ENCODE data around the gene BTRC. TPM values are rescaled to one million over a fixed set of nuclear protein-coding genes. Genes with fewer than 3 reads are reported as not detected.
"Not testable (repeated sequence)": the region's sequence is repeated elsewhere in the genome, so short reads cannot be mapped to it uniquely, and the experiment has no call there.

BTRC gene
- total RNA-seq, 3 donors from 2014 or later (not counting 1 experiment from before 2014, with no cell fraction given), result 13.5 to 22.8 (median 15.2) TPM

- H3K27ac ChIP-seq (ENCODE audit: low read length), result no peak overlapping the region
- no peak overlapping the region for H3K4me3 ChIP-seq (ENCODE audit: low read length)
- Mint-ChIP-seq H3K4me1 (peaks cover 23 to 27% of the 10 kb centered on the region in 2 donors), H3K9me3 (peaks cover 3 to 8% of the 10 kb centered on the region in 2 donors), H3K27ac (no peak overlapping the region), H3K36me3 (peaks cover 13% of the 10 kb centered on the region), H3K4me3 (no peak overlapping the region), H3K27me3 (ENCODE audit: low read depth in 2 of 2) (no peaks in the 10 kb centered on the region)
- no peaks in the 10 kb centered on the region for H3K27me3 ChIP-seq (ENCODE audit: control insufficient read depth, insufficient read depth, low read length)
- peaks cover 3% of the 10 kb centered on the region for H3K9me3 ChIP-seq (ENCODE audit: control insufficient read depth, insufficient read depth, low read length)
- no peak for TF ChIP-seq CTCF (IDR thresholded peaks at IDR 0.05)
- H3K36me3 ChIP-seq (ENCODE audit: control insufficient read depth, insufficient read depth, low read length), result no peaks in the 10 kb centered on the region
- no peak for DNase-seq
- intact Hi-C loops (cut with micrococcal nuclease), result no loop called here
- H3K4me1 ChIP-seq (ENCODE audit: control insufficient read depth, insufficient read depth, low read length), result no peaks in the 10 kb centered on the region
- no peak for ATAC-seq
- 96% methylated on average over 3 of the region's 3 CpGs for WGBS (ENCODE audit: insufficient coverage)
Observed at GRCh38 chr10:101415884-101416283, 61.9 kb downstream of the BTRC start.

- H3K27me3 ChIP-seq (ENCODE audit: control insufficient read depth, insufficient read depth, low read length); H3K36me3 ChIP-seq (ENCODE audit: control insufficient read depth, insufficient read depth, low read length); H3K9me3 Mint-ChIP-seq; H3K27ac Mint-ChIP-seq; H3K9me3 ChIP-seq (ENCODE audit: control insufficient read depth, insufficient read depth, low read length); H3K4me1 ChIP-seq (ENCODE audit: control insufficient read depth, insufficient read depth, low read length); H3K4me3 ChIP-seq (ENCODE audit: low read length); H3K4me3 Mint-ChIP-seq; ATAC-seq; H3K27me3 Mint-ChIP-seq (ENCODE audit: low read depth in 2 of 2); H3K27ac ChIP-seq (ENCODE audit: low read length); H3K36me3 Mint-ChIP-seq; DNase-seq; intact Hi-C loops (cut with micrococcal nuclease): not testable (repeated sequence)
- peaks cover 20 to 29% of the 10 kb centered on the region in 2 donors for H3K4me1 Mint-ChIP-seq
- WGBS (ENCODE audit: insufficient coverage), result no CpG with 5 or more reads among the region's 1 CpG
Observed at GRCh38 chr10:101421967-101422366, 68.0 kb downstream of the BTRC start.

- Mint-ChIP-seq H3K4me3 (no peak overlapping the region), H3K9me3 (no peaks in the 10 kb centered on the region), H3K27ac (no peak overlapping the region), H3K27me3 (ENCODE audit: low read depth in 2 of 2) (no peaks in the 10 kb centered on the region), H3K36me3 (no peaks in the 10 kb centered on the region), H3K4me1 (peaks cover 16 to 22% of the 10 kb centered on the region in 2 donors)
- intact Hi-C loops (cut with micrococcal nuclease), result no loop called here
- no peaks in the 10 kb centered on the region for H3K27me3 ChIP-seq (ENCODE audit: control insufficient read depth, insufficient read depth, low read length)
- H3K4me1 ChIP-seq (ENCODE audit: control insufficient read depth, insufficient read depth, low read length), result no peaks in the 10 kb centered on the region
- WGBS (ENCODE audit: insufficient coverage), result 98% methylated on average over 4 of the region's 4 CpGs
- no peak overlapping the region for H3K4me3 ChIP-seq (ENCODE audit: low read length)
- H3K36me3 ChIP-seq (ENCODE audit: control insufficient read depth, insufficient read depth, low read length), result no peaks in the 10 kb centered on the region
- no peaks in the 10 kb centered on the region for H3K9me3 ChIP-seq (ENCODE audit: control insufficient read depth, insufficient read depth, low read length)
- no peak for TF ChIP-seq CTCF (IDR thresholded peaks at IDR 0.05)
- DNase-seq, result no peak
- no peak overlapping the region for H3K27ac ChIP-seq (ENCODE audit: low read length)
- ATAC-seq, result no peak
Observed at GRCh38 chr10:101425535-101425934, 71.6 kb downstream of the BTRC start.

- Mint-ChIP-seq H3K27ac (no peak overlapping the region), H3K36me3 (no peaks in the 10 kb centered on the region), H3K4me1 (peaks cover 6 to 16% of the 10 kb centered on the region in 2 donors), H3K9me3 (no peaks in the 10 kb centered on the region), H3K27me3 (ENCODE audit: low read depth in 2 of 2) (no peaks in the 10 kb centered on the region), H3K4me3 (no peak overlapping the region)
- no peak for TF ChIP-seq CTCF (IDR thresholded peaks at IDR 0.05)
- Histone ChIP-seq H3K9me3 (ENCODE audit: control insufficient read depth, insufficient read depth, low read length) (no peaks in the 10 kb centered on the region), H3K27ac (ENCODE audit: low read length) (no peak overlapping the region), H3K36me3 (ENCODE audit: control insufficient read depth, insufficient read depth, low read length) (no peaks in the 10 kb centered on the region), H3K4me1 (ENCODE audit: control insufficient read depth, insufficient read depth, low read length) (no peaks in the 10 kb centered on the region), H3K4me3 (ENCODE audit: low read length) (no peak overlapping the region), H3K27me3 (ENCODE audit: control insufficient read depth, insufficient read depth, low read length) (no peaks in the 10 kb centered on the region)
- intact Hi-C loops (cut with micrococcal nuclease), result no loop called here
- no peak for DNase-seq
- WGBS (ENCODE audit: insufficient coverage), result 95% methylated on average over 3 of the region's 3 CpGs
- ATAC-seq, result no peak
Observed at GRCh38 chr10:101428036-101428435, 74.1 kb downstream of the BTRC start.

All from natural killer cell (primary cell).